ENCODE data around the gene PCDHA2.
"Not testable (repeated sequence)": the region's sequence is repeated elsewhere in the genome, so short reads cannot be mapped to it uniquely, and the experiment has no call there.

The PCDHA2 gene

GRCh38 chr5:140827704-140828361, 33.2 kb downstream of the PCDHA2 start, which contains the start of gene PCDHA6:
TSS of gene PCDHA6 (plus strand) at chr5:140827960. CDS start at chr5:140828092, 132 bp downstream.
- in situ Hi-C loops (cut with HindIII; ENCODE audit: low pct_unique_long_range_greater_than_20kb, low sequenced_read_pairs), result no loop called here
- DNase-seq (ENCODE audit: low read depth in 1 of 2, low spot score in 1 of 2), result no peak
- no peak for TF ChIP-seq JUND (IDR thresholded peaks at IDR 0.05; ENCODE audit: low read depth)

GRCh38 chr5:140828362-140828737, 33.7 kb downstream of the PCDHA2 start:
- no peak for DNase-seq (ENCODE audit: low read depth in 1 of 2, low spot score in 1 of 2)
- in situ Hi-C loops (cut with HindIII; ENCODE audit: low pct_unique_long_range_greater_than_20kb, low sequenced_read_pairs), result no loop called here
- no peak for TF ChIP-seq JUND (IDR thresholded peaks at IDR 0.05; ENCODE audit: low read depth)

GRCh38 chr5:140829511-140830501, 35.2 kb downstream of the PCDHA2 start:
- in situ Hi-C loops (cut with HindIII; ENCODE audit: low pct_unique_long_range_greater_than_20kb, low sequenced_read_pairs); DNase-seq (ENCODE audit: low read depth in 1 of 2, low spot score in 1 of 2): not testable (repeated sequence)

GRCh38 chr5:140833993-140834392, 39.3 kb downstream of the PCDHA2 start, which contains the start of gene PCDHA7:
TSS of gene PCDHA7 (plus strand) at chr5:140834269. CDS start at chr5:140834384, 115 bp downstream.
- in situ Hi-C loops (cut with HindIII; ENCODE audit: low pct_unique_long_range_greater_than_20kb, low sequenced_read_pairs), result no loop called here
- TF ChIP-seq JUND (IDR thresholded peaks at IDR 0.05; ENCODE audit: low read depth), result no peak
- DNase-seq (ENCODE audit: low read depth in 1 of 2, low spot score in 1 of 2), result no peak

GRCh38 chr5:140834439-140835008, 39.9 kb downstream of the PCDHA2 start:
- in situ Hi-C loops (cut with HindIII; ENCODE audit: low pct_unique_long_range_greater_than_20kb, low sequenced_read_pairs); DNase-seq (ENCODE audit: low read depth in 1 of 2, low spot score in 1 of 2): not testable (repeated sequence)

GRCh38 chr5:140835622-140836510, 41.2 kb downstream of the PCDHA2 start:
- in situ Hi-C loops (cut with HindIII; ENCODE audit: low pct_unique_long_range_greater_than_20kb, low sequenced_read_pairs), result no loop called here
- TF ChIP-seq JUND (IDR thresholded peaks at IDR 0.05; ENCODE audit: low read depth), result no peak
- no peak for DNase-seq (ENCODE audit: low read depth in 1 of 2, low spot score in 1 of 2)

- in situ Hi-C loops (cut with HindIII; ENCODE audit: low pct_unique_long_range_greater_than_20kb, low sequenced_read_pairs), result no loop called here
- DNase-seq (ENCODE audit: low read depth in 1 of 2, low spot score in 1 of 2), result peak in 1 of 2 experiments; percentile 13
- TF ChIP-seq JUND (IDR thresholded peaks at IDR 0.05; ENCODE audit: low read depth), result no peak
Measured at GRCh38 chr5:140840978-140841962, 46.6 kb downstream of the PCDHA2 start, which contains the start of gene PCDHA8. TSS of gene PCDHA8 (plus strand) at chr5:140841187. CDS start at chr5:140841322, 135 bp downstream.

- in situ Hi-C loops (cut with HindIII; ENCODE audit: low pct_unique_long_range_greater_than_20kb, low sequenced_read_pairs), result no loop called here
- TF ChIP-seq JUND (IDR thresholded peaks at IDR 0.05; ENCODE audit: low read depth), result no peak
- no peak for DNase-seq (ENCODE audit: low read depth in 1 of 2, low spot score in 1 of 2)
Measured at GRCh38 chr5:140842798-140843733, 48.4 kb downstream of the PCDHA2 start.
